ENCODE results near the gene LAMA2. TPM values are rescaled to one million over a fixed set of nuclear protein-coding genes. Genes with fewer than 3 reads are reported as not detected.

LAMA2 gene
- total and polyA plus RNA-seq, 7 donors, result 0.46 to 131 (median 59.6) TPM

DNA sequence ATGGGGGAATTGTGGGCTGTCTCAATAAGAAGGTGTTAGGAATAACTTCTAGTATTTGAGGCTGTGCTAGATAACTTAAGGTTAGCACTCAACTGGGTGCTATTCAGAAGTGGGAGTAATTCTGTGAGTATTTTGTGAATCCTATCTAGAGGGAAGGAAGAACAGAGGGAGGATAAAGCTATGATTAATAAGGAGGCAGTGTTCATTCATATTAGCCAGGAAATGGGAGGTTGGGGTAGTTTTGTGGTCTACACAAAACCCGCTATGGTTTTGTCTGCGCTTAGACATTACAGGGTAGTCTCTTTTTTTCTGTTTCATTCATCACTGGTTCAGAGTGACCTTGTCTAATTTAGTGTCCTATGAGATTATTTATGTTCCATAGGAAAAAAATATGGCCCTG, 486.0 kb downstream of the LAMA2 start:
- no peak overlapping the region for H3K4me3 ChIP-seq
- no peaks in the 10 kb centered on the region for H3K36me3 ChIP-seq
- H3K27ac ChIP-seq, result no peak overlapping the region
- TF ChIP-seq, protein P1, sequence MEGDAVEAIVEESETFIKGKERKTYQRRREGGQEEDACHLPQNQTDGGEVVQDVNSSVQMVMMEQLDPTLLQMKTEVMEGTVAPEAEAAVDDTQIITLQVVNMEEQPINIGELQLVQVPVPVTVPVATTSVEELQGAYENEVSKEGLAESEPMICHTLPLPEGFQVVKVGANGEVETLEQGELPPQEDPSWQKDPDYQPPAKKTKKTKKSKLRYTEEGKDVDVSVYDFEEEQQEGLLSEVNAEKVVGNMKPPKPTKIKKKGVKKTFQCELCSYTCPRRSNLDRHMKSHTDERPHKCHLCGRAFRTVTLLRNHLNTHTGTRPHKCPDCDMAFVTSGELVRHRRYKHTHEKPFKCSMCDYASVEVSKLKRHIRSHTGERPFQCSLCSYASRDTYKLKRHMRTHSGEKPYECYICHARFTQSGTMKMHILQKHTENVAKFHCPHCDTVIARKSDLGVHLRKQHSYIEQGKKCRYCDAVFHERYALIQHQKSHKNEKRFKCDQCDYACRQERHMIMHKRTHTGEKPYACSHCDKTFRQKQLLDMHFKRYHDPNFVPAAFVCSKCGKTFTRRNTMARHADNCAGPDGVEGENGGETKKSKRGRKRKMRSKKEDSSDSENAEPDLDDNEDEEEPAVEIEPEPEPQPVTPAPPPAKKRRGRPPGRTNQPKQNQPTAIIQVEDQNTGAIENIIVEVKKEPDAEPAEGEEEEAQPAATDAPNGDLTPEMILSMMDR (IDR thresholded peaks at IDR 0.05), result no peak
- TF ChIP-seq EP300 (IDR thresholded peaks at IDR 0.05), result no peak
- TF ChIP-seq POLR2AphosphoS5 (IDR thresholded peaks at IDR 0.05), result no peak
- no peak for TF ChIP-seq POLR2A (IDR thresholded peaks at IDR 0.05)
- no peaks in the 10 kb centered on the region for H3K27me3 ChIP-seq
- no peaks in the 10 kb centered on the region for H3K9me3 ChIP-seq
- no peak for DNase-seq
- intact Hi-C loops (cut with DNase I), result no loop called here
- WGBS, 2 donors, result 79 to 88% methylated on average over 2 of the region's 2 CpGs
- H3K4me1 ChIP-seq, result peaks cover 0 to 8% (median 2%) of the 10 kb centered on the region in 4 donors

DNA sequence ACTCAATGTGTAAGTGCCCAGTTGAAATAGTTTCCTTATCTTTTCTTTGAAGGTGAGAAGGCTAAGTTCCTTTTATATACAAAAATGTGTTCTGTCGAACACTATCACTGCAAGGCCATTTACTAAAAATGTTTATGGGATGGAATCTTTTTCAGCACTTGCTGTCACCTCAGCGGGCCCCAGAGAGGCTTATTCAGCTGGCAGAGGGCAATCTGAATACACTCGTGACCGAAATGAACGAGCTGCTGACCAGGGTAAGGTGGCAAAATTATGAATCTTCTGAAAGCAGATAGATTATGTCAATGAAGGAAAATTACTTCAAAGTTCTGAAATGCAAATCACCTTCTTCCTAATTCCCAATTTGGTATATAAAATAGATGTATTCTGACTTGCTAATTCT, 486.8 kb downstream of the LAMA2 start:
- TF ChIP-seq, protein P1 (IDR thresholded peaks at IDR 0.05), result no peak
- TF ChIP-seq POLR2AphosphoS5 (IDR thresholded peaks at IDR 0.05), result no peak
- TF ChIP-seq POLR2A (IDR thresholded peaks at IDR 0.05), result no peak
- TF ChIP-seq EP300 (IDR thresholded peaks at IDR 0.05), result no peak
- no peak overlapping the region for H3K27ac ChIP-seq
- H3K9me3 ChIP-seq, result no peaks in the 10 kb centered on the region
- H3K4me1 ChIP-seq, result peaks cover 0 to 8% (median 2%) of the 10 kb centered on the region in 4 donors
- H3K36me3 ChIP-seq, result no peaks in the 10 kb centered on the region
- no peak for DNase-seq
- intact Hi-C loops (cut with DNase I), result loop anchor here (10.0 kb wide), 1 partner anchor 645 kb away; no protein-coding TSS in a partner anchor
- no peaks in the 10 kb centered on the region for H3K27me3 ChIP-seq
- H3K4me3 ChIP-seq, result peak overlapping the region in 1 of 4 donors; percentile 15
- 51 to 82% methylated on average over 5 of the region's 5 CpGs for WGBS, 2 donors

DNA sequence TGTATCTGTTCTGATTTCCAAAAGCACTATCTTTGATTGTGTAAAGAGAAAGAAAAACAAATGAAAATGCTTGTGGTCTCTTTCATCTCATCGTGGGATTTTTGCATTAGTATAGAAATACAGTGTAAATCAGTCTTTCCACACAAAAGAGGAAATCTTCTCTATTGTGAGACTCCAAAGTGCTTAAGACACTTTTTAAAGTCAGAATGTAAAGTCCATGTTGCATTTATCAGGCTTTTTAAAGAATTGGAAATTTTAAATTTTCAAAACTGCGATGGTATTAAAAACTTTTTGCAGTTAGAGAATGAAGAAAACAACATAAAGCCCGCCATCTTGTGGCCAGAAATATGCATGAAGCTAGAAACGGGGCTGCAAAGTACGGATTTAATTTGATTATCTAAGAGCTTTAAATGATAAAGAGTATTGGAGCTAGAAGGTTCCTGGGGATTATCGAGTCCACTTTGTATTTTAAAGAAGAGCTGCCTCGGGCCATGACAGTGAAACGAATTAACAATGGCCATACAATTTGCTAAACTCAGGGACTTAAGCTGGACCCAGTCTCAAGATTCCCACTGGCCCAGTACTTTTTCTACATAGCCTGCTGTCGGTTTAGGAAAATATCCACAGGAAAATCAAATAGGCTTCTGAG, 487.5 kb downstream of the LAMA2 start:
- H3K9me3 ChIP-seq, result no peaks in the 10 kb centered on the region
- no peak for DNase-seq
- TF ChIP-seq, protein P1 (IDR thresholded peaks at IDR 0.05), result peak; percentile 7 to 54 (median 41)
- TF ChIP-seq POLR2AphosphoS5 (IDR thresholded peaks at IDR 0.05), result no peak
- no peak overlapping the region for H3K27ac ChIP-seq
- 8 to 14% methylated on average over 9 of the region's 9 CpGs for WGBS, 2 donors
- no peaks in the 10 kb centered on the region for H3K27me3 ChIP-seq
- intact Hi-C loops (cut with DNase I), result loop anchor here (10.0 kb wide), 1 partner anchor 646 kb away; no protein-coding TSS in a partner anchor
- H3K36me3 ChIP-seq, result no peaks in the 10 kb centered on the region
- peak overlapping the region in 2 of 4 donors; percentile 1 to 15 for H3K4me3 ChIP-seq
- H3K4me1 ChIP-seq, result peaks cover 0 to 8% (median 2%) of the 10 kb centered on the region in 4 donors

DNA sequence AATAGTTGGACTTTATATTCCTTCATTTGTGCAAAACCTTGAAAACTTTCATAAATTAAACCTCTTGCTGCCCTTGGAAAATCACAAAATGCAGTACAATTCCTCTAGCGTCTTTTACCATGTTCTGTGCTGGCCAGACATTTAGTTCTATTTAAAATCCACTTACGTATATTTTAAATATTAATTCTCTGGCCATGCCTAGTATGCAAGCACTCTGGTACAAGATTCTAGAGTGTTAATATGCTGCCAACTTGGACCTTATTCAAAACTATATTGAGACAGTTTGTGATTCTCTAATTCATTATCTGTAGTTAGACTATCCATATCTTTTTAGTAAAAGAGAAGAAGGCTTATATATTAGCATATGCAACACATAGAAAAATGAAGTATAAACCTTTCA, 498.9 kb downstream of the LAMA2 start:
- Histone ChIP-seq H3K9me3 (no peaks in the 10 kb centered on the region), H3K4me3 (no peak overlapping the region), H3K27me3 (no peaks in the 10 kb centered on the region), H3K27ac (no peak overlapping the region), H3K36me3 (no peaks in the 10 kb centered on the region), H3K4me1 (no peaks in the 10 kb centered on the region)
- TF ChIP-seq POLR2AphosphoS5 (IDR thresholded peaks at IDR 0.05) (no peak), EP300 (IDR thresholded peaks at IDR 0.05) (no peak), POLR2A (IDR thresholded peaks at IDR 0.05) (no peak)
- TF ChIP-seq, protein P1 (IDR thresholded peaks at IDR 0.05), result no peak
- intact Hi-C loops (cut with DNase I), result no loop called here
- no peak for DNase-seq
- 80 to 85% methylated on average over 2 of the region's 2 CpGs for WGBS, 2 donors

DNA sequence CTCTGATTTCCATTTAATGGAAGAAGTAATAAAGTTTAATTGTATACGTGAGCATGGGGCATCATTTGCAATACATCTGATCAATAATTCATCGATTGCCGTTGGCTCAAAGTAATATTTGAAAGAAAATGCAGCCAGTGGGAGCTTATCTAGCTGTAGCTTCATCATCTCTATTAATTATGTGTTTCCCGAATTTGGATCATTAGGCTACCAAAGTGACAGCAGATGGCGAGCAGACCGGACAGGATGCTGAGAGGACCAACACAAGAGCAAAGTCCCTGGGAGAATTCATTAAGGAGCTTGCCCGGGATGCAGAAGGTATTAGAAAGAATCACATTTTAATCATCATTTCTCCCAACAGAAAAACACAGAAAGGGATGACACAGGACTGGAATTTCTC, 500.0 kb downstream of the LAMA2 start:
- Histone ChIP-seq H3K27me3 (no peaks in the 10 kb centered on the region), H3K36me3 (no peaks in the 10 kb centered on the region), H3K9me3 (no peaks in the 10 kb centered on the region), H3K27ac (no peak overlapping the region), H3K4me1 (no peaks in the 10 kb centered on the region), H3K4me3 (no peak overlapping the region)
- no peak for DNase-seq
- TF ChIP-seq POLR2A (IDR thresholded peaks at IDR 0.05), result no peak
- TF ChIP-seq, protein P1 (IDR thresholded peaks at IDR 0.05), result no peak
- TF ChIP-seq POLR2AphosphoS5 (IDR thresholded peaks at IDR 0.05), result no peak
- no peak for TF ChIP-seq EP300 (IDR thresholded peaks at IDR 0.05)
- intact Hi-C loops (cut with DNase I), result no loop called here
- WGBS, 2 donors, result 92 to 95% methylated on average over 7 of the region's 7 CpGs

Data from sigmoid colon (tissue), 7 donors.